ENCODE measurements around the gene AFF3. TPM values are rescaled to one million over a fixed set of nuclear protein-coding genes. Genes with fewer than 3 reads are reported as not detected.

AFF3 gene
- total RNA-seq, 2 donors from 2014 or later, result 4.7 to 10.6 TPM

- ATAC-seq, result no peak
- intact Hi-C loops (cut with DNase I, micrococcal nuclease), result no loop called here
- DNase-seq, result no peak
Measured at GRCh38 chr2:99886418-99886817, 256.0 kb downstream of the AFF3 start.

GRCh38 chr2:99883358-99883757 is 259.0 kb downstream of the AFF3 start:
- intact Hi-C loops (cut with DNase I, micrococcal nuclease), result no loop called here
- ATAC-seq (no peak), DNase-seq (no peak)

GRCh38 chr2:99881901-99882591 is 260.3 kb downstream of the AFF3 start:
- ATAC-seq (no peak), DNase-seq (no peak)
- intact Hi-C loops (cut with DNase I, micrococcal nuclease), result no loop called here

GRCh38 chr2:99880964-99881294 is 261.5 kb downstream of the AFF3 start:
- intact Hi-C loops (cut with DNase I, micrococcal nuclease), result no loop called here
- no peak for ATAC-seq
- DNase-seq, result no peak

- no peak for DNase-seq
- intact Hi-C loops (cut with DNase I, micrococcal nuclease), result no loop called here
- ATAC-seq, result no peak
Measured at GRCh38 chr2:99880148-99880963, 262.0 kb downstream of the AFF3 start.

- DNase-seq (no peak), ATAC-seq (no peak)
- intact Hi-C loops (cut with DNase I, micrococcal nuclease), result no loop called here
Measured at GRCh38 chr2:99879481-99879880, 262.9 kb downstream of the AFF3 start.

GRCh38 chr2:99878581-99879350 is 263.6 kb downstream of the AFF3 start:
- DNase-seq, result no peak
- intact Hi-C loops (cut with DNase I, micrococcal nuclease), result no loop called here
- ATAC-seq, result no peak

GRCh38 chr2:99877963-99878362 is 264.4 kb downstream of the AFF3 start:
- ATAC-seq (no peak), DNase-seq (no peak)
- intact Hi-C loops (cut with DNase I, micrococcal nuclease), result no loop called here

- intact Hi-C loops (cut with DNase I, micrococcal nuclease), result no loop called here
- no peak for ATAC-seq
Measured at GRCh38 chr2:99876956-99877355, 265.4 kb downstream of the AFF3 start.

GRCh38 chr2:99875627-99876201 is 266.7 kb downstream of the AFF3 start:
- DNase-seq (no peak), ATAC-seq (no peak)
- intact Hi-C loops (cut with DNase I, micrococcal nuclease), result no loop called here

More at GRCh38 chr2:99876956-99877355, 265.4 kb downstream of the AFF3 start:
- DNase-seq, result no peak

GRCh38 chr2:99868260-99868659 is 274.1 kb downstream of the AFF3 start:
- intact Hi-C loops (cut with DNase I, micrococcal nuclease), result no loop called here
- DNase-seq (no peak), ATAC-seq (no peak)

- intact Hi-C loops (cut with DNase I, micrococcal nuclease), result no loop called here
Measured at GRCh38 chr2:99867770-99868169, 274.6 kb downstream of the AFF3 start.

GRCh38 chr2:99865818-99866676 is 276.3 kb downstream of the AFF3 start:
- intact Hi-C loops (cut with DNase I, micrococcal nuclease), result no loop called here

More at GRCh38 chr2:99867770-99868169, 274.6 kb downstream of the AFF3 start:
- no peak for ATAC-seq
- no peak for DNase-seq

GRCh38 chr2:99864561-99865553 is 277.5 kb downstream of the AFF3 start:
- no peak for DNase-seq
- ATAC-seq, result no peak

More at GRCh38 chr2:99865818-99866676, 276.3 kb downstream of the AFF3 start:
- no peak for DNase-seq
- no peak for ATAC-seq

GRCh38 chr2:99863903-99864270 is 278.5 kb downstream of the AFF3 start:
- DNase-seq (no peak), ATAC-seq (no peak)
- intact Hi-C loops (cut with DNase I, micrococcal nuclease), result no loop called here

More at GRCh38 chr2:99864561-99865553, 277.5 kb downstream of the AFF3 start:
- intact Hi-C loops (cut with DNase I, micrococcal nuclease), result no loop called here

GRCh38 chr2:99863236-99863902 is 279.0 kb downstream of the AFF3 start:
- DNase-seq (no peak), ATAC-seq (no peak)
- intact Hi-C loops (cut with DNase I, micrococcal nuclease), result no loop called here

GRCh38 chr2:99862566-99862965 is 279.8 kb downstream of the AFF3 start:
- intact Hi-C loops (cut with DNase I, micrococcal nuclease), result no loop called here
- no peak for DNase-seq
- no peak for ATAC-seq

Measured in left colon (tissue), 2 donors.